ENCODE data around the gene BROX.
"Not testable (repeated sequence)": the region's sequence is repeated elsewhere in the genome, so short reads cannot be mapped to it uniquely, and the experiment has no call there.

Gene BROX

GRCh38 chr1:222732216-222733159, 20.1 kb downstream of the BROX start:
- no peak for DNase-seq (ENCODE audit: low read depth)

GRCh38 chr1:222734740-222735139, 22.4 kb downstream of the BROX start:
- DNase-seq (ENCODE audit: low read depth): no peak

GRCh38 chr1:222736470-222736869, 24.1 kb downstream of the BROX start:
- DNase-seq (ENCODE audit: low read depth): no peak

GRCh38 chr1:222736972-222737371, 24.6 kb downstream of the BROX start, which contains the start of gene FAM177B:
Gene FAM177B, plus strand, starts transcription at chr1:222737202. Its CDS starts 9,344 bp downstream, at chr1:222746546.
- DNase-seq (ENCODE audit: low read depth): no peak

- DNase-seq (ENCODE audit: low read depth): no peak
These were observed 27.1 kb downstream of the BROX start for GRCh38 chr1:222739465-222739864.

GRCh38 chr1:222739929-222740328, 27.6 kb downstream of the BROX start:
- no peak for DNase-seq (ENCODE audit: low read depth)

GRCh38 chr1:222741630-222742457, 29.5 kb downstream of the BROX start:
- DNase-seq (ENCODE audit: low read depth): not testable (repeated sequence)

GRCh38 chr1:222749927-222750326, 37.6 kb downstream of the BROX start:
- DNase-seq (ENCODE audit: low read depth): no peak

GRCh38 chr1:222750651-222751050, 38.3 kb downstream of the BROX start:
- no peak for DNase-seq (ENCODE audit: low read depth)

- DNase-seq (ENCODE audit: low read depth): no peak
These were observed 38.9 kb downstream of the BROX start for GRCh38 chr1:222751255-222751654.

- no peak for DNase-seq (ENCODE audit: low read depth)
These were observed 42.2 kb downstream of the BROX start for GRCh38 chr1:222754366-222755139.

- DNase-seq (ENCODE audit: low read depth): no peak
These were observed 45.4 kb downstream of the BROX start for GRCh38 chr1:222757646-222758268.

GRCh38 chr1:222759451-222760035, 47.2 kb downstream of the BROX start:
- no peak for DNase-seq (ENCODE audit: low read depth)

- no peak for DNase-seq (ENCODE audit: low read depth)
These were observed 48.7 kb downstream of the BROX start for GRCh38 chr1:222761083-222761482.

GRCh38 chr1:222762178-222762577, 49.8 kb downstream of the BROX start:
- DNase-seq (ENCODE audit: low read depth): not testable (repeated sequence)

- DNase-seq (ENCODE audit: low read depth): no peak
These were observed 54.8 kb downstream of the BROX start for GRCh38 chr1:222767152-222767571.

GRCh38 chr1:222768592-222768991, 56.2 kb downstream of the BROX start:
- no peak for DNase-seq (ENCODE audit: low read depth)

- DNase-seq (ENCODE audit: low read depth): no peak
These were observed 56.8 kb downstream of the BROX start for GRCh38 chr1:222769181-222769580.

- DNase-seq (ENCODE audit: low read depth): no peak
These were observed 57.7 kb downstream of the BROX start for GRCh38 chr1:222769971-222770620.

GRCh38 chr1:222772996-222773379, 60.6 kb downstream of the BROX start:
- DNase-seq (ENCODE audit: low read depth): no peak

- no peak for DNase-seq (ENCODE audit: low read depth)
These were observed 65.1 kb downstream of the BROX start for GRCh38 chr1:222777463-222777862.

Data from stimulated activated CD8-positive, alpha-beta memory T cell treated with anti-CD3 and anti-CD28 coated beads, Interleukin-12 subunit alpha, Interleukin-12 subunit beta, amount 100 ng/mL, for 4 hours (primary cell).